ENCODE data around the gene DEFB128. TPM values are rescaled to one million over a fixed set of nuclear protein-coding genes. Genes with fewer than 3 reads are reported as not detected.

DEFB128 gene
- total RNA-seq = not detected

- CTCF ChIA-PET = interaction anchor here (0.8 kb wide), 1 partner anchor 10 kb away, joined by 3 read pairs; no protein-coding TSS in a partner anchor
- POLR2A ChIA-PET = no interaction called here
- Mint-ChIP-seq H3K4me3 (no peak within 1 kb of the TSS), H3K27ac (no peak within 1 kb of the TSS), H3K27me3 (peaks cover 39% of the 10 kb centered on the region), H3K9me3 (peaks cover 8% of the 10 kb centered on the region), H3K4me1 (ENCODE audit: low read depth) (no peaks in the 10 kb centered on the region), H3K36me3 (ENCODE audit: low read depth) (no peaks in the 10 kb centered on the region)
- DNase-seq = no peak
- intact Hi-C loops (cut with micrococcal nuclease) = no loop called here
- no peak for TF ChIP-seq CTCF (IDR thresholded peaks at IDR 0.05)
- no peak for ATAC-seq
These were observed at the start of gene DEFB128 for GRCh38 chr20:189611-190010. Gene DEFB128 (minus strand): TSS chr20:189711. CDS start chr20:189623, 88 bp downstream.

GRCh38 chr20:237929-238328 lies 48.4 kb upstream of the DEFB128 start:
- Mint-ChIP-seq H3K27me3 (no peaks in the 10 kb centered on the region), H3K27ac (peak overlapping the region; percentile 84), H3K4me3 (peak overlapping the region; percentile 58), H3K4me1 (ENCODE audit: low read depth) (peaks cover 14% of the 10 kb centered on the region), H3K36me3 (ENCODE audit: low read depth) (no peaks in the 10 kb centered on the region), H3K9me3 (no peaks in the 10 kb centered on the region)
- intact Hi-C loops (cut with micrococcal nuclease) = no loop called here
- ChIA-PET CTCF (interaction anchor here (1.6 to 2.5 kb wide), 3 partner anchors 29 to 93 kb away, joined by 5 to 16 read pairs (median 8); no protein-coding TSS in a partner anchor), POLR2A (interaction anchor here (0.8 to 1.2 kb wide), 3 partner anchors 11 to 30 kb away, joined by 3 to 4 read pairs (median 4); partner anchors contain the start of gene DEFB129)
- DNase-seq = no peak
- TF ChIP-seq CTCF (IDR thresholded peaks at IDR 0.05) = no peak
- peak; percentile 77 for ATAC-seq

GRCh38 chr20:237489-237888 lies 48.0 kb upstream of the DEFB128 start:
- H3K4me1 Mint-ChIP-seq (ENCODE audit: low read depth) = peaks cover 14% of the 10 kb centered on the region
- H3K4me3 Mint-ChIP-seq = peak overlapping the region; percentile 58
- intact Hi-C loops (cut with micrococcal nuclease) = no loop called here
- CTCF ChIA-PET = interaction anchor here (1.6 to 2.5 kb wide), 3 partner anchors 29 to 93 kb away, joined by 5 to 16 read pairs (median 8); no protein-coding TSS in a partner anchor
- peak; percentile 41 for DNase-seq
- POLR2A ChIA-PET = interaction anchor here (0.8 to 1.2 kb wide), 3 partner anchors 11 to 31 kb away, joined by 3 to 4 read pairs (median 4); partner anchors contain the start of gene DEFB129
- TF ChIP-seq CTCF (IDR thresholded peaks at IDR 0.05) = no peak
- no peaks in the 10 kb centered on the region for H3K9me3 Mint-ChIP-seq
- H3K27me3 Mint-ChIP-seq = no peaks in the 10 kb centered on the region
- peak; percentile 79 for ATAC-seq
- no peaks in the 10 kb centered on the region for H3K36me3 Mint-ChIP-seq (ENCODE audit: low read depth)
- H3K27ac Mint-ChIP-seq = peak overlapping the region; percentile 84

GRCh38 chr20:235891-236290 lies 46.4 kb upstream of the DEFB128 start:
- no peak for TF ChIP-seq CTCF (IDR thresholded peaks at IDR 0.05)
- H3K4me1 Mint-ChIP-seq (ENCODE audit: low read depth) = peaks cover 14% of the 10 kb centered on the region
- ATAC-seq = no peak
- no peak overlapping the region for H3K4me3 Mint-ChIP-seq
- H3K27me3 Mint-ChIP-seq = no peaks in the 10 kb centered on the region
- no peak for DNase-seq
- ChIA-PET CTCF (no interaction called here), POLR2A (no interaction called here)
- no peak overlapping the region for H3K27ac Mint-ChIP-seq
- no peaks in the 10 kb centered on the region for H3K36me3 Mint-ChIP-seq (ENCODE audit: low read depth)
- H3K9me3 Mint-ChIP-seq = no peaks in the 10 kb centered on the region
- intact Hi-C loops (cut with micrococcal nuclease) = no loop called here

GRCh38 chr20:227439-228105 lies 38.1 kb upstream of the DEFB128 start:
- no peak overlapping the region for H3K4me3 Mint-ChIP-seq
- peaks cover 2% of the 10 kb centered on the region for H3K27me3 Mint-ChIP-seq
- H3K4me1 Mint-ChIP-seq (ENCODE audit: low read depth) = peaks cover 18% of the 10 kb centered on the region
- H3K27ac Mint-ChIP-seq = peak overlapping the region; percentile 30
- peaks cover 4% of the 10 kb centered on the region for H3K9me3 Mint-ChIP-seq
- H3K36me3 Mint-ChIP-seq (ENCODE audit: low read depth) = no peaks in the 10 kb centered on the region
- ChIA-PET CTCF (interaction anchor here (1.8 to 5.2 kb wide), 4 partner anchors 14 to 103 kb away, joined by 5 to 25 read pairs (median 8); no protein-coding TSS in a partner anchor), POLR2A (interaction anchor here (1.0 to 1.5 kb wide), 4 partner anchors 10 to 117 kb away, joined by 3 read pairs; no protein-coding TSS in a partner anchor)
- DNase-seq (no peak), ATAC-seq (peak; percentile 60)
- intact Hi-C loops (cut with micrococcal nuclease) = no loop called here
- no peak for TF ChIP-seq CTCF (IDR thresholded peaks at IDR 0.05)

All from activated CD8-positive, alpha-beta T cell treated with anti-CD3 and anti-CD28 coated beads for 36 hours (primary cell).